ENCODE data around the gene MPRIP.

DNA sequence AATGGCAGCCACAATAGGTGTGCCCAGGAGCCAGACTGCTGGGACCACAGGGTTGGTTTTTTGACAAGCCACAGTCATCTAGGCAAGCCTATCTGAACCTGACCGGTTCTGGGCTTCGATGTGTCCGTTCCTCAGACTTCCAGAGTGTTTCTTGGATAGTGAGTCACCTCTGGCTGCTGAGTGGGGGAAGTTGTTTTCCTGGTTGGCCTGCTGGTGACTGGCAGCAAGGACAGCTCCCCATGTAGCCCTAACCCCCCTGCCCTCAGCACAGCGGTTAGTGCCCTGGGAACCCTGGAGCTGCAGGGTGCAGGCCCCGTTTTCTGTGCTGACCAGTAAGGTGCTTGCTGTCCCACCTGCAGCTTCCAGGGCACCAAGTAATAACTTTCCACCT lies 98.3 kb downstream of the MPRIP start:
- TF ChIP-seq, protein P1, sequence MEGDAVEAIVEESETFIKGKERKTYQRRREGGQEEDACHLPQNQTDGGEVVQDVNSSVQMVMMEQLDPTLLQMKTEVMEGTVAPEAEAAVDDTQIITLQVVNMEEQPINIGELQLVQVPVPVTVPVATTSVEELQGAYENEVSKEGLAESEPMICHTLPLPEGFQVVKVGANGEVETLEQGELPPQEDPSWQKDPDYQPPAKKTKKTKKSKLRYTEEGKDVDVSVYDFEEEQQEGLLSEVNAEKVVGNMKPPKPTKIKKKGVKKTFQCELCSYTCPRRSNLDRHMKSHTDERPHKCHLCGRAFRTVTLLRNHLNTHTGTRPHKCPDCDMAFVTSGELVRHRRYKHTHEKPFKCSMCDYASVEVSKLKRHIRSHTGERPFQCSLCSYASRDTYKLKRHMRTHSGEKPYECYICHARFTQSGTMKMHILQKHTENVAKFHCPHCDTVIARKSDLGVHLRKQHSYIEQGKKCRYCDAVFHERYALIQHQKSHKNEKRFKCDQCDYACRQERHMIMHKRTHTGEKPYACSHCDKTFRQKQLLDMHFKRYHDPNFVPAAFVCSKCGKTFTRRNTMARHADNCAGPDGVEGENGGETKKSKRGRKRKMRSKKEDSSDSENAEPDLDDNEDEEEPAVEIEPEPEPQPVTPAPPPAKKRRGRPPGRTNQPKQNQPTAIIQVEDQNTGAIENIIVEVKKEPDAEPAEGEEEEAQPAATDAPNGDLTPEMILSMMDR (IDR thresholded peaks at IDR 0.05): no peak
- TF ChIP-seq POLR2A (IDR thresholded peaks at IDR 0.05): no peak

Data from Peyer's patch (tissue), 4 donors.